ENCODE results near the gene DHX8.

DHX8 gene

DNA sequence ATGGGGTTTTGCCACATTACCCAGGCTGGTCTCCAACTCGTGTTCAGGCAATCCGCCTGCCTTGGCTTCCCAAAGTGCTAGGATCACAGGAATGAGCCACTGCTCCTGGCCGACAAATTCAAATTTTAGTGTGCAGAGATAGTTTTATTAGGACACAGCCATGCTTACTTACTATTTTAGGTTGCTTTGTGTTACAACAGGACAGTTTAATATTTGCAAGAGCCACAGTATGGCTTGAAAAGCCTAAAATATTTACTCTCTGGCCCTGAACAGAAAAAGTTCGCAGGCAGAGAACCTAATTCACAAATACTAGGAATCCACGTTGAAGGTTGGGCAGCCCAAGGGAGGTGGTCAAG, 75.0 kb downstream of the DHX8 start:
- TF ChIP-seq, protein P1, sequence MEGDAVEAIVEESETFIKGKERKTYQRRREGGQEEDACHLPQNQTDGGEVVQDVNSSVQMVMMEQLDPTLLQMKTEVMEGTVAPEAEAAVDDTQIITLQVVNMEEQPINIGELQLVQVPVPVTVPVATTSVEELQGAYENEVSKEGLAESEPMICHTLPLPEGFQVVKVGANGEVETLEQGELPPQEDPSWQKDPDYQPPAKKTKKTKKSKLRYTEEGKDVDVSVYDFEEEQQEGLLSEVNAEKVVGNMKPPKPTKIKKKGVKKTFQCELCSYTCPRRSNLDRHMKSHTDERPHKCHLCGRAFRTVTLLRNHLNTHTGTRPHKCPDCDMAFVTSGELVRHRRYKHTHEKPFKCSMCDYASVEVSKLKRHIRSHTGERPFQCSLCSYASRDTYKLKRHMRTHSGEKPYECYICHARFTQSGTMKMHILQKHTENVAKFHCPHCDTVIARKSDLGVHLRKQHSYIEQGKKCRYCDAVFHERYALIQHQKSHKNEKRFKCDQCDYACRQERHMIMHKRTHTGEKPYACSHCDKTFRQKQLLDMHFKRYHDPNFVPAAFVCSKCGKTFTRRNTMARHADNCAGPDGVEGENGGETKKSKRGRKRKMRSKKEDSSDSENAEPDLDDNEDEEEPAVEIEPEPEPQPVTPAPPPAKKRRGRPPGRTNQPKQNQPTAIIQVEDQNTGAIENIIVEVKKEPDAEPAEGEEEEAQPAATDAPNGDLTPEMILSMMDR (IDR thresholded peaks at IDR 0.05; ENCODE audit: low read depth, low read length, missing control alignments) = no peak
- H3K4me3 ChIP-seq (ENCODE audit: low read depth, low read length) = no peak overlapping the region
- DNase-seq (ENCODE audit: low read depth) = no peak

DNA sequence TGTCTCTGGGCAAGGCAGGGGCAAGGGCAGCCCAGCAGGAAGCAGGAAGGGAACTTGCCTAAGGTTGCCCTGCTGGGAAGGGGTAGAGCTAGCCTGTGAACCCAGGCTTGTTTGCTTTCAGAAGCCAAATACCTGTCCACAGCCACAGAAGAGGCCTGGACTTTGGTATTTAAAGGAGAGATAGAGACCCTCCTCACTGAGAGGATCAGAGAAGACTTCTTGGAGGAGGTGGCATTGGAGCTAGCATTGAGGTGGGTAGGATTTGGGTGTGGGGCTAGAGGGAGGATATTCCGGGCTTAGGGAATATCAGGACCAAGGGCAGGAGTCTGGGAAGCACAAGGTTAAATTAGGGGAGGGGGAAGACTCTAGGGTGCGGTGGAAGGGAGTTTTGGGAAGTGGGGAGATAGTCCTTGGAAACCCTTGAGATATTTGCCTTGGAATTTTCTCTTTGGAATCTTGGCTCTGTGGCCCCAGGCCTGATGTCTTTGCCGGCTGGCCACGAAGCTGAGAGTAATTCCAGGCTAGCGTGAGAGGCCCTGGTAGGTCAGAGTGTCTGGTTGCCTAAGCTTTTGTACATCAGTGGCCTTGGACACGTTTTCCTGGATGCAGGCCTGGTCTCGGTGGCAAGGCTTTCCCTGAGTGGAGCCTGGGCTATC, 75.5 kb downstream of the DHX8 start:
- DNase-seq (ENCODE audit: low read depth) = no peak
- TF ChIP-seq, protein P1 (IDR thresholded peaks at IDR 0.05; ENCODE audit: low read depth, low read length, missing control alignments) = no peak
- H3K4me3 ChIP-seq (ENCODE audit: low read depth, low read length) = no peak overlapping the region

DNA sequence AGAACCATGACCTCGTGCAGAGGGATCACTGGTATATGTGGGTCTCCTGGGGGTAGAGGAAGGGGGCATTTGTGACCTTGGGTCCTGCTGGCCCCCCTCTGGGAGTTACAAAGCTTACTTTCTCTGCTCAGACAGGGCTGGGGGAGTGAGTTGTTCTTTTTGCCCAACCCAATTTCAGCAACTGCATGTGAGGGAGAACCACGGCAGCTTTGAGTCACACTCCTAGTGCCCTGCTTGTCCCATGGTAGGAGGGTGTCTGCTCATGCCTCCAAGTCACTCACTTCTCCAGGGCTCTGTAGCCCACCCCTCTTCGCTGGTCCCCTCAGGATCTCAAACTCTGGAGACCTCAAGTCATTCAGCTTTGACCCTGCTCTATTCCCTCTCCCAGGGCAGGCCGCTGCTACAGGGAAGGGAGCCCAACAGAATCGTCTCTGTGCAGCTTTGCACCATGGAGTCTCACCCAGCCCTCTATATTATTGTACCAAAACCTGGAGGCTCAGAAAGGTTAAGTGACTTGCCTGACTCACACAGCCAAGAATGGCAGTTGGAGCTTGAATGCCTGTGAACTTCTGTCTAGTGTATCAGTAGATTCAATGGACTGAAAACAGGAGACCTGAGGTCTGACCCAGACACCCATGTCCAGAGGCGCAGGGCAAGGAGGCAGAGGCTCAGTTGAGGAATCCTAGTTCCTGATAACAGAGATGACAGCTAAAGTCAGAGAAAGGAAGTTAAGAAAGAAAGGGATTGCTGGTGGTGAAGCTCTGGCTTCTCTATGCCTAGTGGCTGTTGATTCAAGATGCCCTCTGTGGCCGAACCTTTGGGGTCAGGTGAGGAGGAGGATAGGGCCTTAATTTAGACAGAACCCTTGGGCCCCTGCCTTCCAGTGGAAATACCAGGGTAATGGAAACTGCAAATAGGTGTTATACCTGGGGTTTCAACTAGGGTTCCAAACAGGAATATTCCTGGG, 77.0 kb downstream of the DHX8 start:
- no peak overlapping the region for H3K4me3 ChIP-seq (ENCODE audit: low read depth, low read length)
- TF ChIP-seq, protein P1 (IDR thresholded peaks at IDR 0.05; ENCODE audit: low read depth, low read length, missing control alignments) = no peak
- DNase-seq (ENCODE audit: low read depth) = no peak

DNA sequence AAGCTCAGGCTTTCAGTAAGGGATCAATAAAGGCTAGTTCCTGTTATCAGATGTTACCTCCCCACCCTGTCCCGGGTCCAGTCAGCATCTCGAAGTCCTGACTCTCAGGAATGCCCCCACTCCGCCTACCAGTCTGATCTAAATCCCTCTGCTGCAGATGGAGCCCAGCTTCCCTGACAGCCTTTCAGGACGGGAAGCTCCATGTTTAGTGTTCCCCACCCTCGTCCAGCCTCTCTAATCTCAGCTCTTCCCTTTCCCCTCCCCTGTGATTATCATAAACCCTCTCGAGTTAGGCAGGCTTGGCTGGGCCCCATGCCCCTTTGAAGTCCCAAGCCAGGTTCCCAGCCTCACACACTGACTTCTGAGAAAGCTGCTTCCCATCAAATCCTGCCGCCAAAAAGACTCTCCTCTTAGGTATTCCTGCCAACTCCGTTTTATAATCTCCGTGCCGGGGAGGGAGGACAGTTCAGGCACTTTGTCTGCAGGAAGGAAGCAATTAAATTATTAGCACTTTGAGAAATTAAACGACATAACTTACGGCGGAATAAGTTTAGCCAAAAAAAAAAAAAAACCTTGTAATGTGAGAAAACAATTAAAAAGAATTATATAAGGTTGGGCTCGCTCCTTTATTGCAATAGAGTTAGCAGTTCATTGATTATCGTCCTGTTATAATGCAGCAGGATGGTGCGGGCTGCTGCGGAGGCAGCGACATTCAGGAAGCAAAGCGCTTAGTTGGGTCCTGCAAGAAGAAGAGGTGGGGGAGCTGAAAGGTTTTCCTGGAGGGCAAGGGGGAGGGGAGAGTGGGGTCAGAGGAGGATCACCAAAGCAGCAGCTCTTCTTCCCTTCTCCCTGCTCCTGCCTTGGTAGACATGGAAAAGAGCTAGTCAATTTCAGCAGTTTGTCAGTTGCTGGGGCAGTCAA, 79.2 kb downstream of the DHX8 start:
- TF ChIP-seq, protein P1 (IDR thresholded peaks at IDR 0.05; ENCODE audit: low read depth, low read length, missing control alignments) = no peak
- H3K4me3 ChIP-seq (ENCODE audit: low read depth, low read length) = no peak overlapping the region
- DNase-seq (ENCODE audit: low read depth) = no peak

DNA sequence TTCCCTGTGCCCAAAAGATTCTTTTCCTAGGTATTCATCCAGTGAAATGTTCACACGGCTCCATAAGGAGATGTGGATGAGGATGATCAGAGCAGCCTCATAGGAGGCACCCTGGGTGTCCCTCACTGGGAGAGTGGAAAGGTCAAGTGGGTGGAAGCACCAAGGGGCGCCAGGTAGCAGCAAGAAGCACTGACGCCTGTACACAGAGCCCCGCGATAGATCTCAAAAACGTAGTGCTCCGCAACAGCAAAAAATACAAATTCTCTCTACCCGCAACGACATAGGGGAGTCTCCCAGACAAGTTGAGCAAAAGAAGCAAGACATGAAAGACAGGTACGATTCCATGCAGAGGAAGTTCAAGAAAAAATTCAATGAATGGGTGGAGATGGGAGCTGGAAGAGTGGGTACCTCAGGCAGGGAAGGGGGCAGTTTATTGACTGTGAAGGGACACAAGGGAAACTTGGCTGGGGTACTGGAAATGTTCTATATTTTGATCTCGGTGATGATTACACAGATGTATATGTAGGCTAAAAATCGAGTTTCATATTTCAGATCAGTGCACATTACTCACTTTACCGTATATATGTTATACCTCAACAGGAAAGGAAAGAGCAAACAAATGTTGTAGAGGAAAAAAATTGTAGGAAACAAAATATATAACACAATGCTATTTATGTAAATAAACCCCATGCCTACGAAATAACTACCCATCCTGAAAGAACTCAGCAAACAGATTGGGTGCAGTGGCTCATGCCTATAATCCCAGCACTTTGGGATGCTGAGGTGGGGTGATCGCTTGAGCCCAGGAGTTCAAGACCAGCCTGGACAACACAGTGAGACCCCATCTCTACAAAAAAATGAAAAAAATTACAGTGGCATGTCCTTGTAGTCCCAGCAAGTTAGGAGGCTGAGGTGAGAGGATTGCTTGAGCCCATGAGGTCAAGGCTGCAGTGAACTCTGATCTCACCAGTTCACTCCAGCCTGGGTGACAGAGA, 80.1 kb downstream of the DHX8 start:
- TF ChIP-seq, protein P1 (IDR thresholded peaks at IDR 0.05; ENCODE audit: low read depth, low read length, missing control alignments) = no peak
- no peak for DNase-seq (ENCODE audit: low read depth)

More for the DNA sequence above, 80.1 kb downstream of the DHX8 start:
- H3K4me3 ChIP-seq (ENCODE audit: low read depth, low read length) = no peak overlapping the region

All from GM12864 (cell line).